HuH-7 (cell line): ENCODE measurements around the gene FSTL4.
"Not testable (repeated sequence)": the region's sequence is repeated elsewhere in the genome, so short reads cannot be mapped to it uniquely, and the experiment has no call there.

Experiments used
- DNase-seq: peaks from one replicate; pipeline ENCODE4 v3.0.0; 2011; ENCODE audit warnings: low spot score

FSTL4 gene

DNA sequence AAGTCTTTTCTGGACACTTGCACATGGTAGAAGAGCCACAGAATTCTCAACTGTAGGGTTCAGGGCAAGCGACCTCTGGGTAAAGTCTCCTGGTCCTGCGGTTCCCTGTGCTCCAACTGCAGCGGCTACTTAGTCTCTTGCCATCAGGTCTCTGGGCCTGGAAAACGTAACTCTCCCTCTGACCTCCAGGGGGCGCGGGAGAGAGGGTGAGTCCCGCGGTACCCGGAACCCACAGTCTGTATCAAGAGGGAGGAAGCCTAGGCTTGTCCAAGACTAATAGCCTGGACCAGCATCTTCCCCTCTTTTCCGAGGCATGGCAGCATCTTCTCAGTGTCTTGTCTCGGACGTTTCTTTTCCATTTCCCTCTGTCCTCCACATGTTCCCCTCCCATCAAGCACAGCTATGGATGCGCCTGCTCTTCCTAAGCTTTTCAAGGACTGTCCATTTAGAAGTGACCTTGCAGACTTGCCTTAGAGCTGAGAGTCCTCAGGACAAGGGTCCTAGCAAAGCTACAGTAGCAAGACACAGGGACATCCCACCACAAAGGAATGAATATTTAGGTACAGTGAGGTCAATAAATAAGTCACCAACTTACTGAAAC, 59.3 kb downstream of the FSTL4 start:
- DNase-seq = peak; percentile 44

DNA sequence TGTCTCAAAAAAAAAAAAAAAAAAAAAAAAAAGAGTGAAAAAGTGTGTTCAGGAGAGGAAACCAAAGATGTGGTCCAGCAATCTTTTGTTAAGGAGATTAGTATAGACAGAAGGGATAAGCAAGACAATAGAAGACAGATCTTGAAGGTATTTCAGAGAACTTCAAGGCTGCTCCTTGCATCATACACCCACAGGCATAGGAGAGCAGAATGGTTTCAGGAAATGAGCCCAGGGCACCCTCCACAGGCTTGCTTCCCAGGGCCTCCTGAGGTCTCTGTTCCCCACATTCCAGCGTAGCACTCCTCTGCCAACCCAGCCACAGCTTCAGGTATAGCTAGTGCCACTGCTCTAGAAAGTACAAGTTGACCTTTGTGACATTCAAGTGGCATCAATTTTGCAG, 65.8 kb downstream of the FSTL4 start:
- no peak for DNase-seq

DNA sequence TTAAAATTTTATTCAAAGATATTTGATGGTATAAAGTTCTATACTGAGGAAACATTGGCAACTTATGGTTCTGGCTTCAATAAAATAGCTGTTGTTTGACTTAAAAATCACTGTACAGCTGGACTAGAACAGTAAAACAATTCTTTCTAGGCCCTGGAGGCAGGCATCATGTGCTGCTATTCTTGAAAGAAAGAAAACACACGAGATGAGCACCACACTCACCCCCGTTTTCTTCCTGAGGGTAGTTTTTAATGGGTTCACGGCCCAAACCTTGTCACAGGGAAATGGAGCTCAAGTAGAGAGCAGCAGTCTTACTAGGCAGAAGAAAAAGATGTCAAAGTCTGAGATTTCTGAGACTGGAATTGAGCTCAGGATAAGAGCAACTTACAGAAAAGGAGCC, 68.0 kb downstream of the FSTL4 start:
- DNase-seq = no peak

DNA sequence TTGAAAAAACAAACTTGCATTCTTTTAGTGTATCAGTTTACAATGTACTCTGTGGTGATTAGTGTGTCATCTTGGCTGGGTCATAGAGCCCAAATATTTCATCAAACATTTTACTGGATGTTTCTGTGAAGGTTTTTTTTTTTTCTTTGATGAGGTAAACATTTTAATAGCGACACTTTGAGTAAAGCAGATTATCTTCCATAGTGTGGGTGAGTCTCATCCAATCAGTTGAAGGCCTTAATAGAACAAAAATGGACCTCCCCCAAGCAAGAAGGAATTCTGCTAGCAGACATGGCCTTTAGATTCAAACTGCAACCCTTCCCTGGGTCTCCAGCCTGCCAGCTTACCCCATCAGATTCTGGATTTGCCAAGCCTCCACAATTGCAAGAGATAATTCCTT, 72.5 kb downstream of the FSTL4 start:
- no peak for DNase-seq

DNA sequence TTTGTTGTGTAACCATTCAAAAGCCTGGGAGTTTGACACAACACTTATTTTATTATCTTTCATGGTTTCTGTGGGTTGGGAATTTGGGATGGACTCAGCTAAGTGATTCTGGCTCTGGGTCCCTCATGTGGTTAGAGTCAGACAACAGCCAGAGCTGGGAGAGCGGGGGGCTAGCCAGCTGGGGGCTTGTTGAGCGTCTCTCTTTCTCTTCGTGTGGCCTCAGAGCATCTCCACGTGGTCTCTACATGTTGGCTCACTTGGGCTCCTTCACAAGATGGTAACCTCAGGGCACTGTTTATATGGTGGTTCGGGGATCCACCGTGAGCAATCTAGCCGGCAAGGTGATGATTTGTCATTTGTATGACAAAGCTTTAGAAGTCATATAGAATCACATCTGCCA, 73.6 kb downstream of the FSTL4 start:
- DNase-seq = no peak

DNA sequence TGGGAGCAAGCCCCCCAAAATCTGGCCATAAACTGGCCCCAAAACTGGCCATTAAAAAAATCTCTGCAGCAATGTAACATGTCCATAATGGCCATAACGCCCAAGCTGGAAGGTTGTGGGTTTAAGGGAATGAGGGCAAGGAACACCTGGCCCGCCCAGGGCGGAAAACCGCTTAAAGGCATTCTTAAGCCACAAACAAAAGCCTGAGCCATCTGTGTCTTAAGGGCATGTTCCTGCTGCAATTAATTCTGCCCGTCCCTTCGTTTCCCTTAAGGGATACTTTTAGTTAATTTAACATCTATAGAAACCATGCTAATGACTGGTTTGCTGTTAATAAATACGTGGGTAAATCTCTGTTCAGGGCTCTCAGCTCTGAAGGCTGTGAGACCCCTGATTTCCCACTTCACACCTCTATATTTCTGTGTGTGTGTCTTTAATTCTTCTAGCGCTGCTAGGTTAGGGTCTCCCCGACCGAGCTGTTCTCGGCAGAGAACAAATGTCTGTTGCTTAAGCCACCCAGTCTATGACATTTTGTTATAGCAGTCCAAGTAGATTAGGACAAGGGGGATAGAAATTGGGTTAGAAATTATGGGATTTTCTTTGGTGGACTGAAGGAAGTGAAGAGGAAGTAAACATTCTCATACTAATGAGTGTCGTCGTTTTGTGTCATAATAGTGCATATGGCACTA, 77.0 kb downstream of the FSTL4 start:
- DNase-seq = not testable (repeated sequence)

DNA sequence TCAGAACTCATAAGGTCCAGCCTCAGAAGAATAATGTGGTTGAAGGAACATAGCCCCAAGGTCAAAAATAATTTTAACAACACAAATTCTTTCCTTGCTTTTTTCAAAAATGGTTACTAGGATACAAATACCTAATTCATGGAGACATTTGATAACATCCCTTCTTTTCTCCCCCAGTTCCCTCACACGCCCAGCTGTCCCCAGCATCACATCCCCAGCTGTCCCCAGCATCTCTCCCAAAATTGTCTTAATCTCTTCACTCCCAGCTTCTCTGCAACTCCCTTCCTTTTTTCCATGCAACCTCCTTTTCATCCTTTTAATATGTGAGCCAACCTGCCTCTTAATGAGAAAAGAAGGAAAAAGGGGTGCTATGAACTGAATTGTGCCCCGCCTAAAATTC, 77.8 kb downstream of the FSTL4 start:
- no peak for DNase-seq

DNA sequence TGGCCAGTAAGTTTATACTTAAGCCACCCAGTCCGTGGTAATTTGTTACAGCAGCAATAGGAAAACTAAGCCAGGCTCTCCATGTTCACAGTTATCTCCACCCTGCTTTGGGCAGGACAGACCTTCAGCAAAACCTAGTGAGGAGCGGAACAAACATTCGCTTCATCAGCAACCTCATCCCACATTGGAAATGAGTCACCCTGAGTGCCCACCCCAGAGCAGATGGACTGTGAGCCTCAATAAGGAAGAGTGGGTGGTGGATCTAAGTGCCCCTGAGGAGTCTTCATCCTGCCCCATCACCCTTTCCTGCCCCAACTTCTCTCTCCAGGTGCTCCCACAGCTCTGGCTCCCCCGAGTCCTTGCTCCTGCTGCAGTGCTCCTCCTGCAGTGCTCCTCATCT, 78.8 kb downstream of the FSTL4 start:
- no peak for DNase-seq

DNA sequence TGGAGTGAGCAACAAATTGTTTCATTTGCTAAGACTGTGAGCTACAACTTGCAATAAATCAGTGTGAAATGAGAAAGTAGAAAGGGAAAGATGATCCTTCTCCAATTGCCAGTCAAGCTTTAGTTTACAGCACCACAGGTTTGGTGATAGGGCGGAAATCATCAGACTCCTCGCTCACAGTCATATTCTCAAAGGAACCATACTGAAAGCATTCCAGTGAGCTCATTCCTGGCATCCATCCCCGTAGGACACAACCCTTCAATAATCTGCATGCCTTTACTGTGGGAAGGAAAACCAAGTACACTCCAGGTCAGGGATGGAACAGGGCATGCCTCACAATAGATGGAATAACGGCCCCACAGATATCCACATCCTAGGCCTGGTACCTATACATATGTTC, 80.7 kb downstream of the FSTL4 start:
- DNase-seq = no peak

DNA sequence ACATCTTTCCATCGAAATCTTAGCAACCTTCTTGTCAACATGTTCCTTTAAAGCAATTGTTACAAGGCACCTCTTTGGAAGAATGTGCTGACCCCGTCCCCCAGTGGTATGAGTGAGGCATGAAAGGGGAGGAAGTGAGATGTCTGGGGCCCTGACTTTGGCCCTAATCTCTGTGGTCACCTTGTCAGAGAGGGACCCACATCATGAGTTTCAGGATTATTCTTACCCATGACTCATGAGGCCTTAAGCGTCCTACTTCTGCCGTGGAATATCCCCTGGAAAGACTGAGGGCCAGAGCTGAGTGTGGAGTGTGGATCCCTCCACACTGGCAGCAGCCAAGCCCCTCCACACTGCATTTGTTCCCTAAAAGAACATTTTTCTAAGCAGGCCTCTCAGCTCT, 81.2 kb downstream of the FSTL4 start:
- DNase-seq = no peak

DNA sequence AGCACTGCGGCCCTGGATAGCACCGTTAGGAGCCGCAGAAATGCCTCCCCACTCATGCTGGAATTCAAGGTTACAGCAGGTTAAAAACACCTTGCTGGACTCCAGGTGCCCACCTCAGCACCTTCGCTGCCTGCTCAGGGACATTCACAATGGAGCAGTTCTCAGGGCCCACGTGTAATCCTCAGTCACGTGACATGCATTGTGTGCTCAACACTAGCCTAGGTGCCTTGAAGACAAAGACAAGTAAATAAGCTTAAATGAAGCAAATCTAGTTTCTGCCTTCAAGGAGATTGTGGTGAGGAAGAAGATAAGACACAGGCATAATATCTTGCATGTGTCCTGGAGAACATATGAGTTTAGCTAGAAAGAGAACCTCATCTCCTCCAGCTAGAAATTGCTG, 82.1 kb downstream of the FSTL4 start:
- no peak for DNase-seq

DNA sequence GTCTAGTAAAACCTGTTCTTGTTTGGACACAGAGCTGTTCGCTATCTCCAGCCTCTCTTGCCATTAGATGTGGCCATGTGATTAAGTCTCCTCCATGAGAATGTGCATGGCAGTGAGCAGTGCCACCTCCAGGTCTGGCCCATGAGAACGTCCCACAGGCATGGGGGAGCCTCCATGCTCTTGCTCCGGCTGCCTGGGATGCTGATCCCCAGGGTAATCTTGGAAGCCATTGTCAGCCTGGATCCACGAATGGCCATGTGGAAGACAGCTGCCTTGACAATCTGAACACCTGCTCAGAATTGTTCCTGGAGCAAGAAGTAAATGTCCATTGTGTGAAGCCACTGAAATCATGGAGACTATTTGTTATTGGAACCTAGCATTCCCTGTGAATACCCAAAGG, 83.5 kb downstream of the FSTL4 start:
- no peak for DNase-seq

DNA sequence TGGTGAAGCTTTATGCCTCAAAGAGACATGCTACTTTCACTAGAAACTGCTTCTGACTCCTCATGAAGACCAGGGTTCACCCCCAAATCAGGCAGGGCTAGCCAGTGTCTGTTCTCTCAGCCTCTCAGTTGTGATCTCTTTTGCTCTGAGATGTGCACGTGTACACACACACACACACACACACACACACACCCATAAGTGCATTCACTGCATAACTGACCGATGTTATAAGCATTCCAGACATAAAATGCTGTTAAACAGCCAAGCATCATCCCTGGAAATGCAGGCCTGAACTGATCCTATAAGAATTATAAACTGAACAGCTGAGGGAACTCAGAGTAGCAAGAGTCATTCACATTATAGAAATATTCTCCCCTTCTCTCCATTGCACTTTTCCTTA, 85.0 kb downstream of the FSTL4 start:
- DNase-seq = no peak

DNA sequence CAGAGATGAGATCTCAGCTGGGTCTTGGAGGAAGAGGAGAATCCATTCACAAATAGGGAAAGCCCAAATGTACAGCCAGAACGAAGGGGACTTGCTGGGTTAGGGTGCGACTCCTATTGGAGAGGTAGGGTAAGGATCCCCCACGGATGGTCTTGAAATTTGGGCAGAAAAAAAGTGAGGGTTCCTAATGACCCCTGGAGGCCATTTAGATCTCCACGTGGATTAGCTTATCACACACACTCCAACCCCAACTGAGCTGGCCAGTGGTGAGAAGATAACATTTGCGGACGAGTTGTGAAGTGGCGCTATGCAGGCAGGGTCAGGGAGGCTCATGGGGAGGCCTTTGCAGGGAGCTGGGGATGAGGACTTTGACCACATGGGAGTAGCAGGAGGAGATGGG, 86.0 kb downstream of the FSTL4 start:
- DNase-seq = no peak

DNA sequence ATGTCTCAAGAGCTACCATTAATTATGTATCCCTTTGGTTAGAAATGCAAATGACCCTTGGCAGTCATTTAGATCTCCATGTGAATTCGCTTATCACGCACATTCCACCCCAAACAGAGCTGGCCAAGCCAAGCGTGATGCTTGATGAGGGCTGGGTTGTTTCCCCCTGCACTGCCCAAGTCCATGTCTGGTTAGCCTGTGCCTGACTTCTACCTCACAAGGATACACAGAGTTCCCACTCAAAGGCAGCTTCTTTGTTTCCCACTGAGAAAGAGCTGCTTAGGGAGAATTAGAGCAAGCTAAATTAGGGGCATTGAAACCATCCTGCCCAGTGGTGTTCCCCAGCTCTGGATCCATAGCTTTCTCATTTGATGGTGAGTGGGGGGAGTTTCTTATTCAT, 87.2 kb downstream of the FSTL4 start:
- DNase-seq = no peak

DNA sequence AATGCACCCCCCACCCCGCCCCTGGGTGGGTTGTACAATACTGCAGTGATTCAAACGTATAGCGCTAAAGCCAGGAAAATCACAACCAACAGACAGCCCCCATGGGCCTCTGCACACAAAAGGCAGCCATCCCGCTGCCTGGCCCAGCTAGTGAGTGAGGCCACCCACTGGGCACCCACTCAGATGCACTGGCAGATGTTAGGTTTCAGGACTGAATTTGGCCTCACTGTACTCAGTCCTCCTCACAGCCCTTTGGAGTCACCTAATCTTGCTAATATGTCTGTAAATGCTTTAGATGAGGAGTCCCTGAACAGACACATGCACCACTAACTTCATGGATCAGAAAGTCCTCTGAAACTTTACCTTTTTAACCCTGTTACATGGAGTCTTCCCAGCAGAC, 87.7 kb downstream of the FSTL4 start:
- DNase-seq = no peak

DNA sequence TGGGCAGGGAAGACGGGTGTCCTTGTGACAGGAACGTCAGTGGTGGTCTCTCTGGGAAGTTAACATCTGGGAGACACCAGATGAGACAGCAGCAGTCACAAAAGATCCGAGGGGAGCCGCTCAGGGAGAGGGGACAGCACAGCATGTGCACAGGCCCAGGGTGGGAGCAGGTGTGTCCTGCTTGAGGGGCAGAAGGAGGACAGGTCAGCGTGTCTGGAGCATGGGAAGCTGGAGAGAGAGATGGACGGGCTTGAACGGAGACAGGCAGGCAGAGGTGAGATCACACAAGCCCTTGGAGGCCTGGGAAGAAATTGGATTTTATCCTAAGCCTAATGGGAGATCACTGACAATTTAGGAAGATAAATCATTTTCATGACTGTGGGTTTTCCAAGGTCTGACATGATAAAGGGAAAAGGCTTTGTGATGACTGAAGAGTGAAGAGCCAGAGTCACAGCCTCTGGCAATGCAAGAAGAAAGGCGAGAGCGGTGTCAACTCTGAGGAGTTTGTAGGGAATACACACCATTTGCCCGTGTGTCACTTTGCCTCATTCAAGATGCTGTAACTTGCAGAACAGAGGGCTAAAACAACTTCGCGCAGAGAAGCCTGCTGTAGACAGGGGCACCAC, 88.3 kb downstream of the FSTL4 start:
- DNase-seq = no peak

DNA sequence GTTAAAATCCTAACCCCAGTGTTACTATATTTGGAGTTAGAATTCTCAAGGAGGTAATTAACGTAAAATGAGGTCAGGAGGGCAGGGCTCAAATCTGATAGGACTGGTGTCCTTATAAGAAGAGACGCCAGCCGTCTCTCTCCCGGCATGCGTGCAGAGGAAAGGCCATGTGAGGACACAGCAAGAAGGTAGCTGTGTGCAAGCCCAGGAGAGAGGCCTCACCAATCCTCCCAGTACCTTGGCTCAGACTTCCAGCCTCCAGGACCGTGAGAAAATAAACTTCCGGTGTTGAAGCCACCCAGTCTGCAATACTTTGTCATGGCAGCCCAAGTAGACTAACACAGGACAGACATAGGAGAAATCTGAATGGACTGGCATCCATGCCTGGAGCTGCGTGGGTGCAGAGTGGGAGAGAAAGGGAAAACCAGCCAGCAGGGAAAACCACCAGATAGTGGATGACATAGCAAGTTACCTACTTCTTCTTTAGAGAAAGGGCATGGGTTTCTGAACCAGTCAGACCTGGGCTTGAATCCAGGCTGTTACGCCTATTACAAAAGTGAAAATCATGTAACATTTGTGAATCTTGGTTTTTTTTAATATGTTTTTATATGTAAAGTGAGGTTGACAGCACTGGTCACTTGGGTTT, 89.2 kb downstream of the FSTL4 start:
- DNase-seq = no peak

DNA sequence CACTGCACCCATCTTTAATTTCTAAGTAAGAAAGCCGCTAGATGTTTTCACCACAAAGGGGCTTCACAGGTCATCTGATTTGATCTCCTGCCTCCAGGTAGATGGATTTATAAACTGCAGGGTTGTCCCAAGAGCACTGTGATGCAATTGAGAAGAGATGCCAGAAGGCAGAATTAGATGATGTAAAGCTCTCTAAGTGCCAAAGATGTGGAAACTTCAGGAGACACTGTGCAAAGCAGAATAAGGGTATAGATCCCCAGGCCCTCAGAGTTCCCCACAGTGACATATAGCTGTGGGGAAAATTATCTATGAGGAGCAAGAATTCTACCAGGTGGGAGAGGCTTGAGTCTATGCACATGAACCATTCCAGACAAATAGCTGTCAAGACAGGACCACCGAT, 90.5 kb downstream of the FSTL4 start:
- DNase-seq = no peak

DNA sequence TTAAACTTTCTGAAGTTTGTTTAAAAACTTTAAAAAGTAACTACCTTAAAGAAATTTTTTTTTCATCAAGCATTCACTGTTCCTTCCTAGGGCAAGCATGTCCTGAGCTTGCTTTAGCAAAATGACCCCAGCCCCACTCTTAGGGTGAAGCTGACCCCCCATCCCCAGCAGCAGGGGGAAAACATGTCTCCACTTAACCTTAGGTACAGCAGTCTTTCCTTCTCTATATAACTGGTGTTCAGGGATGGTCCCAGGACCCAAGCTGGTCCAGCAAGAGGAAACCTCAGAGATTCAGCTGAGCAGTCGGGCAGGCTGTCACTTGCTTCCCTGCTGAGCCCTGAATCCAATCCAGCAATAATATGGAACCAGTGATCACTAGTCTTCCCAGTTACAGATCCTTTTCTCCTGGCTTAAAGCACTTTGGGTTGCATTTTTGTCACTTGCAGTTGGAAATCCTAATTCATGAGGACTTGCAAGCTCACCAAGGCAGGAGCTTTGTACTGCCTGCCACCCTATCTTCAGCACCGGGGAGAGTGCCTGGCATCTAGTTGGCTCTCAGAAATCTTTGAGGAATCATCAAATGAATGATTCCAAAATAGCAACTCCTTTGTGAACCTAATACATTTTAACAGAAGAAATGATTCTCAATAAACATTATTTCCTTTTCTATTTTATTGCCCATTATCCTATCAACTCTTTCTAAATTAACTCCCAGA, 91.2 kb downstream of the FSTL4 start:
- no peak for DNase-seq

DNA sequence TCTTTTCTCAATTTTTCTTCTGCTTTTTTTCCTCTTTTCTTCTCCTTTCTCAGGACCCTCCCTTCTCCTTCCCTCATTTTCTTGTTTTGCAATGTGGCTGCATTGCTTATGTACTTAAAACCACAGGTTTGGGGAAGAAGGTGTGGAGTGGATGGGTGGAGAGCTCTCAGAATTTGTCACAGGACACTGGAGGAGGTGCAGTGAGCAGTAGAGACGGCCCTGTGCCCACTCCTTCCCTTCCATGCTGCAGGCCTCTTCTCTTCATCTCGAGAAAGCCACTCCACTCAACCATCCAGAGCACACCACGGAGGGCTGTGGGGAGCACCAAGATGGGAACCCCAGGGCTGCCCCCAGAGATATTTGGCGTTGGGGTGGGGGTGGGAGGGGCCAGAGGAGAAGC, 92.3 kb downstream of the FSTL4 start:
- no peak for DNase-seq

DNA sequence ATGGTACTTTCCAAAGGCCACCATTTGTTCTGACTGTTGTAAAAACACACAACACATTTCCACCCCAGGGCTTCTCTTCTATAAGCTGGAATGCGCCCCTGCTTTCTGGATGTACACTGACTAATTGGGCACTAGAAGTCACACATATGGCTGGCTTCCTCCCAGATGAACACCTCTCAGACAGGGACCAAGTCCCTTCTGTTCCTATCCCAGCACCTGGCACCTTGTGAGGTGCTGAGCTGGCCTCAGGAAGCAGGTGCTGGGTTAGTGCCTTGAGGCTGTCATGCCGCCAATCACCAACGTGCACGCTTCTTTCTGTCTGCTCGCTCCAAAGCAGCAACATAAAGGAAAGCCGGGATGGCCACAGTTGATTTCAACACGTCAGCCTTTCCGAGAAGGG, 93.2 kb downstream of the FSTL4 start:
- DNase-seq = no peak

DNA sequence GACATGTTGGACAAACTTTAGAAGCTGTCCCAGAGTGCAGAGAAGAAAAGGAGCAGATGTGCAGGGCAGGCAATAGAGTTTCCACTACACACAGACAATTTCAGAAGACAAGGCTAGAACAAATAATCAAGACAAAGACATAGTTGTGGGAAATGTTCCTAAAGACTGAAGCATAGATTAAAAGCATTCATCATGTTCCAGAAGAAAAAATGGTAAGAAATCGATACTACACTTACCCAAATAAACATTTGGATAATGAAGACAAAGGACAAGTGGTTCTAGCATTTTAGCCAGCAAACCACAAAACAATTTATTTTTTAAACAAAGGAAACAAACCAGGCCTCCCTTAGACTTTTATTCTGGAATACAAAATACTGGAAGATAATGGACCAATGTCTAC, 97.9 kb downstream of the FSTL4 start:
- DNase-seq = no peak
